NCI-H1105 (cell line): ENCODE measurements around the gene PTPRN2.

Experiments
- DNase-seq: peaks from one replicate; lab custom pipeline; 2025; lab: John Stamatoyannopoulos, UW

Gene PTPRN2

GRCh38 chr7:158070222-158070920, 517.3 kb downstream of the PTPRN2 start:
- DNase-seq: no peak

GRCh38 chr7:158068853-158069252, 518.8 kb downstream of the PTPRN2 start:
- DNase-seq: no peak

- DNase-seq: no peak
Observed at GRCh38 chr7:158067931-158068482, 519.6 kb downstream of the PTPRN2 start.

- DNase-seq: no peak
Observed at GRCh38 chr7:158067219-158067930, 520.2 kb downstream of the PTPRN2 start.

- no peak for DNase-seq
Observed at GRCh38 chr7:158066085-158066484, 521.5 kb downstream of the PTPRN2 start.

- no peak for DNase-seq
Observed at GRCh38 chr7:158065340-158065739, 522.3 kb downstream of the PTPRN2 start.

- DNase-seq: no peak
Observed at GRCh38 chr7:158064631-158065030, 523.0 kb downstream of the PTPRN2 start.

GRCh38 chr7:158063850-158064610, 523.6 kb downstream of the PTPRN2 start:
- DNase-seq: no peak

- no peak for DNase-seq
Observed at GRCh38 chr7:158062661-158063060, 525.0 kb downstream of the PTPRN2 start.

- no peak for DNase-seq
Observed at GRCh38 chr7:158061884-158062656, 525.6 kb downstream of the PTPRN2 start.

GRCh38 chr7:158061026-158061630, 526.5 kb downstream of the PTPRN2 start:
- DNase-seq: no peak

- DNase-seq: no peak
Observed at GRCh38 chr7:158060216-158060615, 527.4 kb downstream of the PTPRN2 start.

- DNase-seq: no peak
Observed at GRCh38 chr7:158057446-158057845, 530.2 kb downstream of the PTPRN2 start.

- no peak for DNase-seq
Observed at GRCh38 chr7:158056761-158057160, 530.9 kb downstream of the PTPRN2 start.

GRCh38 chr7:158055726-158056510, 531.7 kb downstream of the PTPRN2 start:
- no peak for DNase-seq

GRCh38 chr7:158054611-158055010, 533.0 kb downstream of the PTPRN2 start:
- DNase-seq: no peak

- DNase-seq: no peak
Observed at GRCh38 chr7:158054081-158054480, 533.5 kb downstream of the PTPRN2 start.

- DNase-seq: no peak
Observed at GRCh38 chr7:158053183-158053915, 534.3 kb downstream of the PTPRN2 start.

GRCh38 chr7:158052381-158053060, 535.1 kb downstream of the PTPRN2 start:
- no peak for DNase-seq
